SKM-1 (cell line): Measurements from ENCODE around the gene HUS1B.
"Not testable (repeated sequence)": the region's sequence is repeated elsewhere in the genome, so short reads cannot be mapped to it uniquely, and the experiment has no call there.

Source experiments
- DNase-seq: peaks from one replicate; lab custom pipeline; 2025; ENCODE audit not compliant: unreplicated experiment; lab: John Stamatoyannopoulos, UW

Gene HUS1B

DNA sequence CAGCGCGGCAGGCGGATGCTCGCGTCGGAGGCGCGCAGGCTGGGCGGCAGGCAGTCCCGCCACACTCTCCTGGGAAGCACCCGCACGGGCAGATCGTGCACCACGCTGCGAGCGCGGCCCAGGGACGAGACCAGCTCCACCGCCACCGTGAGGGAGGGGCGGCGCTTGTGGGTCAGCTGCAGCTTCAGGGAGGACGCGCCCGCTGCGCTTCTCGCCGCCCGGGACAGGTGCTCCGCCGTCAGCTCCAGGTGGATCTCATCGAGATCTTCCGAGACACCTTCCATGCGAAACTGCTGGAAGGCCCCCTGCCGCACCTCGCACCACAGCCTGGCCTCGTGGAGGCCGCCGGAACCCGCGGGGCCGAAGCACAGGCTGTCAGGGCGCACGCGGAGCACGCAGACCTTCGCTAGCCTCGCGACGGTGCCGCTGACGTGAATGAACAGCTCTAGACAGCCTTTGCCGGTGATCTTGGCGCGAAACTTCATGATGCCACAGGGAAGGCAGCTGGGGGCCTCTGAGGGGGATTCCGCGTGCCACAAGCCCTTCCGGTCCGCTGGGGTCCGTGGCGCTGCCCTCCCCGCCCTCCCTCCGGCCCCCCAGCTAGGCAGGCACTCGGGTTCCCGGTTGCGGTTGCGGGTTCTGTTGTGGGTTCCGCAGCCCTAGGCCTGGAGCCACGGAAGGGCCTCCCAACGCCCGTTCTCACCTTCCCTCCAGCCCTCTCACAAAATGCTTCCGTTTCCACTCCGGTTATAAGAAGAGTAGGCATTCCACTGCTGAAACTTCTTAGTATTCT is at the start of gene HUS1B:
HUS1B (minus strand) TSS at position 641 of the 793 bp plus-strand sequence; CDS start at position 485, 156 bp downstream.
- DNase-seq = no peak

DNA sequence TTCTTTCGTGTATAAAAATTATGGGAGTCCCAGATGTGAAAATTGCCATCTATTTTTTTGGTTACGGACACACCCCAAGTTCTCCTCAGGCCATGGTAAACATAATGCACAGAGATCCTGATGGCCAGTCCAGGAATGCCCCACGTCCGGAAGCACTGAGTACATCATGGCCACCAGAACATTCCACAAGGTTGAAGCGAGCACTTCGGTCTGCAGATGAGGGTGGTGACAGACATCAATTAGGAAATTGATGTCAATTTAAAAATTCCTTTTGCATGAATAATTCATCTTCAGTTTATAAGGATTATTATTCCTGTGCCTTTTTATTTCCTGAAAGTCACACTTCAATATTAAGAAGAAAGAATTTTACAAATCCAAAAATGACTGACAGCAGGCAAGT is 49.2 kb upstream of the HUS1B start:
- no peak for DNase-seq

GRCh38 chr6:705047-705446 is 48.1 kb upstream of the HUS1B start:
- DNase-seq = no peak

- no peak for DNase-seq
Observed at GRCh38 chr6:704046-704445, 47.1 kb upstream of the HUS1B start.

- no peak for DNase-seq
Observed at GRCh38 chr6:703552-703951, 46.7 kb upstream of the HUS1B start.

GRCh38 chr6:701700-702479 is 45.0 kb upstream of the HUS1B start:
- DNase-seq = no peak

DNA sequence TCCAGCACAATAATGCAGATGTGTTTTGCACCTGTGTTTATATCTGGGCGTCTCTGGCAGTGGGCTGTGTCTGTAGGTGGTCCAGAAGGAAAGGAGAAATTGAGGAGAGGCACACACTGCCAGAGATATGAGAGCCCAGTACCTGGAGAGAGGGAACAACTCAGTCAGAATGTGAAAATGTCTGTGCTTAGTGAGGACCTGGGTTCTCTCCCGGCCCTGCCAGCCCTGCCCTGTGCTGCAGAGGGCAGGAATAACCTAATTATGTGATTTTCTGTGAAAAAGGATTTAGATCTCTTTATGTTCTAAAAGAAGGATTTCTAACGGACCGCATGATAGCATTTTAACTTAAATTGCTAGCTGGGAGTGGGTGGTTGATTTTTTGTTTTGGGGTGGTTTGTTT is 44.3 kb upstream of the HUS1B start:
- no peak for DNase-seq

GRCh38 chr6:700490-700889 is 43.6 kb upstream of the HUS1B start:
- DNase-seq = no peak

- DNase-seq = no peak
Observed at GRCh38 chr6:699319-699718, 42.4 kb upstream of the HUS1B start.

DNA sequence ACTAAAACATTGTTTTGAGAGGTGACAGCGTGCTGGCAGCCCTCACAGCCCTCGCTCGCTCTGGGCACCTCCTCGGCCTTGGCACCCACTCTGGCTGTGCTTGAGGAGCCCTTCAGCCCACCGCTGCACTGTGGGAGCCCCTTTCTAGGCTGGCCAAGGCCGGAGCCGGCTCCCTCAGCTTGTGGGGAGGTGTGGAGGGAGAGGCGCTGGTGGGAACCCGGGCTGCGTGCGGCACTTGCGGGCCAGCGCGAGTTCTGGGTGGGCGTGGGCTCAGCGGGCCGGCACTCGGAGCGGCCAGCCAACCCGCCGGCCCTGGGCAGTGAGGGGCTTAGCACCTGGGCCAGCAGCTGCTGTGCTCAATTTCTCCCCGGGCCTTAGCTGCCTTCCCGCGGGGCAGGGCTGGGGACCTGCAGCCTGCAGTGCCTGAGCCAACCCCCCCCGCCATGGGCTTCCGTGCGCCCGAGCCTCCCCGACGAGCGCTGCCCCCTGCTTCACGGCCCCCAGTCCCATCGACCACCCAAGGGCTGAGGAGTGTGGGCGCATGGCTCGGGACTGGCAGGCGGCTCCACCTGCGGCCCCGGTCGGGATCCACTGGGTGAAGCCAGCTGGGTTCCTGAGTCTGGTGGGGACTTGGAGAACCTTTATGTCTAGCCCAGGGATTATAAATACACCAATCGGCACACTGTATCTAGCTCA is 37.7 kb upstream of the HUS1B start:
- DNase-seq = not testable (repeated sequence)

GRCh38 chr6:693723-694009 is 36.8 kb upstream of the HUS1B start:
- DNase-seq = no peak

DNA sequence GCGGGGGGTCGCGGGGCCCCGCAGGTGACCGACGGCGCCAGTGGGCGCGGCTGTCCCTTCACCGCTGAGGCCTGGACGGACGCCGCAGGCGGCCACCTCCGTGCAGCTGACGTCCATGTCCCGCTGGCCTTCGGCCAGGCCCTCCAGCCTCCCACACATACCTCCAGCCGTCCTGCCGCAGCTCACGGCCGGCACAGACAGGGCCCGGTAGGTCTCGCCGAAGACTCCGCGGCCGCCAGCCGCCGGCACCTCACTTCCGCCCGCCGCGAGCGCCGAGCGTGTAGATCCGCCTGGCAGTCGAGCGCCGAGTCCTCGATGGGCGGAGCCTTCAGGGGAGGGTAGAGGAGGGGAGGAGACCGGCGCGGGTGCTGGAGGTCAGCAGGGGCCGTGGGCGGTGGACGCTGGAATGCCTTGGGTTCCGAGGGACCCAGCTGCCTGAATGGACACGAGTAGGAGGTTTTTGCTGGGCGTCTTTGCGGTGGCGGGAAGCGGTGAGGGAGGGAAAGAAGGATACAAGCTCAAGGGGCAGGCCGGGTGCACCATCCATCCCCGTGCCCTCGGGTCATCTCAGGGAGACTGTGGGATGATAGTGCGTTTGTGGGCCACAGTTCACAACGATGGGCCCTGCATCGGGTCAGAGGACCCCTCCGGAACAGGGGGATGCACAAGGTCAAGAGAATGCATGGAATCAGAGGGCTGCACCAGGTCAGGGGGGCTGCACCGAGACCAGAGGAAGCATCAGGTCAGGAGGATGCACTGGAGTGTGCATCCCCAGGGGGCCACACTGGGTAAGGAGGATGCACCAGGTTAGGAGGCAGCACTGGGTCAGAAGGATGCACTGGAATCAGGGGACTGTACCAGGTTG is 36.2 kb upstream of the HUS1B start, which contains the start of gene EXOC2:
EXOC2 (minus strand) TSS at position 282 of the 865 bp plus-strand sequence. CDS start 55,321 bp downstream, outside the sequence.
- peak; percentile 47 for DNase-seq

DNA sequence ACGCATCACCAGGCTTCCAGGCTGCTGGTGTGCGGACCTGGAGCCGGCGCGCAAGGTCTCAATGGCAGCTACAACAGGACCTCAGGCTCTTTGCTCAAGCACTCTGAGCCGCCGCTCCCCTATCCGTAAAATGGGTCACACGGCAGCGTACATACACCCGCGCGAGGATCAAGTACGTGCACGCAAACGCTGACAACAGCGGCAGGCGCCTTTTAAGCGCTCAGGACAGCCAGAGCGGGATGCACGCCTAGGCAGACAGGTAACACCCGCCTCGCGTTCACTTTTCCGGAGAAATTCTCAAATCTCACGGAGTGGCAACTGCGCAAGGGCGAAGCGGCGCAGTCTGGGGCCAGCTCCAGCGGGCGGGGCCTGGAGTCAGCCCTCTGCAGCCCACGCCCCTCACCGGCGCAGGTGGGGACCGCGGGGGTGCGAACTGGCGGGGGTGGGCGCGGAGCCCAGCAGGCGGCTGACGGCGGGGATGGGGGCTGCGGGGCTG is 35.5 kb upstream of the HUS1B start:
- peak; percentile 15 for DNase-seq

DNA sequence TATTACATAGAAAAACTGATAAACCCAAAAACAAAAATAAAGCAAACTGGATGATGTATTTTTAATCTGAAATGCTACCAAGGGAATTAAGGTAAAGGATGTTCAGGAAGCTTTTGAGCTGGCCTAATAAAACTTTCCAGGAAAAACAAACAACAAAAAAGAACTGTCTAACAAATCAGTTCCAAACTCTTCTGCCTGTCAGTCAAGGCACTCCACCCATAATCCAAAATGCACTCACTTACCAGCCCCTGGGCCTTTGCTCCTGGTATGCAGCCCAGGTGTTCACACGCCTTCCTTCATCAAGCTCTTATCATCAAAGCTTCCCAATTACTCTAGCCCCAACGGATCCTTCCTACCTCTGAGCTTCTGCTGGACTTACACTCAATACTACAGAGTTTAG is 32.3 kb upstream of the HUS1B start:
- no peak for DNase-seq

DNA sequence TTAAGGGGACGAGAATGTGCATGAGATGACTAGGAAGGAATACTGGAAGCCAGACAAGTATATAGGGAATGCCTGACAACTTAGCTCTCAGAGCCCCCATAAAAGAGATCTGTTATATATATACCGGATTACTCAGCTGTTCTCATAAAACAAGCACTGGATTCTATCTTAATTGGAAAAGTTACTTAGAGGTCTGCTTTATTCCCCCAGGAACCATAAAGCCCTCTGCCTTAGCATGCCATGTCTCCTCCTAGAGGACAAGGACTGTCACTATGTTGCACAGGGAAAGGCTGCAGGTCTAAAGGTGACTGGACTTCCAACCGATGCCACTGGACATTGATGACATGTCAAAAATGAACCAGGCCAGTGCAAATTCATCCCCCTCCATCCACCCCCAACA is 29.6 kb upstream of the HUS1B start:
- DNase-seq = no peak

GRCh38 chr6:684831-685636 is 28.1 kb upstream of the HUS1B start:
- DNase-seq = no peak

DNA sequence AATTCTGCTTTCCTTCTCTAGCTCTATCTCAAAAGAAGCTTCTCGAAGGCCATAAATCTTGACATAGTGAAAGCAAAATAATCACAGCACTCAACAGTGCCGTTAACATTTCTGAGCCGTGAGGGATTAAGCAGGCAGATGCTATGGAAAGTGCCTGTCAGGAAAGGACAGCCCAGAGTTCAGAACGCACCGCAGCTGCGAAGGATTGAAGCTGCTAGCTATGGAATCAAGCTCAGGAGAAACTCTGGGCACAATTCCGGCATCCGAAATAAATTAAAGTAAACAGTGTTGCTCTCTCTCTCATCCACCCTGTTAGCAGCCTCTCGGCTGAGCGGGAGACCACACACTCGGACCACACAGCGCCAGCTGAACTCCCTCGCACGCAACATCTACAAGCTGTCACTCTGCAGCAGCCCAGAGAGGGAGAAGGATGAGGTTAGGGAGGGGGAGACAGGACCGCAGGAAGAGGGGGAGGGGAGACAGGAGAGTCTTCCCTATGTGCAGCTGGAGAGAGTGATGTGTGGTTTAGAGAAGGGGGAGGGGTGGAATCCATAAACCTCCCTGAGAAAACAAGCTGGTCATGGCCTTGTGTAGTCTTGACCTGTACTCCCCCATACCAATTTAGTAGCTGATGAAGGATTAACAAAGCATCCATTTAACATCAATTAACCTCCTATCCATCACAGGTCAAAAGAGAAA is 27.0 kb upstream of the HUS1B start:
- DNase-seq = no peak

DNA sequence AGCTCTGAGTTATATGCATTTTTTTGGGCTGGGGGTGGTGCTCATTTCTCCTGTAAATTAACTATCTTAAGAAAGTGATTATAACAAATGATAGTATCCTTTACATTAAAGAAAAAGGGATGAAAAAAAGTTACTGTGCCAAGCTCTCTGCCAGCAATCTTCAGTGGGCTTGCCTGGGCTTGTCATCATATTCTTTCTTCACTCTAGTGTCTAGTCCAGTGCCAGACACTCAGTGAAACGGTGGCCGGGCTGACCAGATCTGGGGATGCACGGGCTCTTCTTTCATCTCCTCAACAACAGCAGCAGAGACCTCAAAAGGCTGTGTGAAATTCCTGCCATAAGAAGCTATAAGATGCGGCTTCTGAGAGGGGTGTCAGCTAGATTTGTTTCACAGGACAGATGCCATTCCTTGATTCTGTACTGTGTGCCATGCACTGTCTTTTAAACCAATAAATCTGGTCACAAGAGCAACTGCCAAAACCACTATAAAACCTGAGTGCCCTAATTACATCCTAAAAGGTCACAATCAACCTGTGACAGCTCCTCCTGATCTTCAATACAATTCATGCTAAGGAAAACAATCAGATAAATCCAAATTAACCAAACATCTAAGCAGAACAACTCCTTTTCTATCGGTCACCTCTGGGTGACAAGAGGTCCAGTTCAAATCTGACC is 23.9 kb upstream of the HUS1B start:
- no peak for DNase-seq

DNA sequence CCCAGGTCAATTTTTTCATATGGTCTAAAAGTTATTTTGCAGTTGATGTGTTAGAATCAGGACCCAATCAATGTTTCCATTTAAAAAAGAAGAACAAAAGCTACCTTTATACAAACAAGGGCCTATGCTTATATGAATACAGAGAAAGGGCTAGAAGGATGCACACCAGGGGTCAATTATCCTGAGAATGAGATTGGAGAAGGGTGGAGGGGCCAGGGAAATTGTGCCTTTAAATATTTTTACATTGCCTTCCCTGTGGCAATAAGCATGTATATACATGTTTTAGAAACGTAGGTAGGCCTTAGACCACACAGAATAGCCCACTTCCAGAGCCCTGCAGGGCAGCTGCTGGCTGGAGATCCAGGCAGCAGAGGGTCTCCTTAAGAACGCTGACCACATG is 23.4 kb upstream of the HUS1B start:
- no peak for DNase-seq
